ENCODE results near the gene LRRC14B. TPM values are rescaled to one million over a fixed set of nuclear protein-coding genes. Genes with fewer than 3 reads are reported as not detected.
A peak's percentile ranks its signal among the peaks of the same experiment; 100 is the strongest.

LRRC14B gene
- total and polyA plus RNA-seq, 2 experiments from 2014 or later: not detected

GRCh38 chr5:187042-187431, 4.3 kb upstream of the LRRC14B start:
- WGBS, 2 experiments (ENCODE audit: low coverage in 1 of 2, low lambda C conversion rate in 2 of 2, missing lambda C conversion rate in 2 of 2): 79 to 80% methylated on average over 13 of the region's 13 CpGs
- no peaks in the 10 kb centered on the region for H3K36me3 ChIP-seq (ENCODE audit: low read depth)

GRCh38 chr5:187617-188451, 3.5 kb upstream of the LRRC14B start:
- Histone ChIP-seq H3K9me2 (ENCODE audit: insufficient read depth) (no peaks in the 10 kb centered on the region), H3K9ac (0 out of 2 replicates have a peak overlapping the region, but pooled peaks have one; percentile 31), H3K4me2 (ENCODE audit: unreplicated experiment) (peak overlapping the region; percentile 72), H3K36me3 (ENCODE audit: low read depth) (no peaks in the 10 kb centered on the region), H3K27ac (no peak overlapping the region), H3F3A (ENCODE audit: insufficient read depth) (no peaks in the 10 kb centered on the region), H3K79me2 (ENCODE audit: insufficient read depth) (no peaks in the 10 kb centered on the region), H2AFZ (peak overlapping the region; percentile 49; the same call in 1 of the 2 replicates), H3K9me3 (ENCODE audit: low read depth) (no peaks in the 10 kb centered on the region), H3K4me1 (ENCODE audit: insufficient read depth) (peaks cover 4% of the 10 kb centered on the region; the same call in 1 of the 2 replicates), H3K27me3 (replicated peaks; ENCODE audit: insufficient read depth) (no peaks in the 10 kb centered on the region; the same call in 1 of the 2 replicates), H3K4me3 (peak overlapping the region; percentile 33; the same call in 1 of the 2 replicates), H4K20me1 (ENCODE audit: insufficient read depth) (no peaks in the 10 kb centered on the region)
- DNase-seq: peak; percentile 21
- in situ Hi-C loops (cut with MboI): no loop called here
- no peak for TF ChIP-seq EZH2 (IDR thresholded peaks at IDR 0.05; ENCODE audit: insufficient read depth, poor library complexity, severe bottlenecking)
- TF ChIP-seq EZH2phosphoT487 (IDR thresholded peaks at IDR 0.05; ENCODE audit: insufficient read depth, low read depth): no peak
- WGBS, 2 experiments (ENCODE audit: low coverage in 1 of 2, low lambda C conversion rate in 2 of 2, missing lambda C conversion rate in 2 of 2): 49 to 55% methylated on average over 17 to 21 of the region's 21 CpGs

More at GRCh38 chr5:187042-187431, 4.3 kb upstream of the LRRC14B start:
- Histone ChIP-seq H3K9ac (no peak overlapping the region), H3K27ac (no peak overlapping the region), H3F3A (ENCODE audit: insufficient read depth) (no peaks in the 10 kb centered on the region), H2AFZ (no peak overlapping the region), H3K79me2 (ENCODE audit: insufficient read depth) (no peaks in the 10 kb centered on the region), H3K4me3 (no peak overlapping the region), H3K9me2 (ENCODE audit: insufficient read depth) (no peaks in the 10 kb centered on the region), H3K4me2 (ENCODE audit: unreplicated experiment) (no peak overlapping the region), H3K27me3 (replicated peaks; ENCODE audit: insufficient read depth) (no peaks in the 10 kb centered on the region; the same call in 1 of the 2 replicates), H3K4me1 (ENCODE audit: insufficient read depth) (peaks cover 4% of the 10 kb centered on the region; the same call in 1 of the 2 replicates), H4K20me1 (ENCODE audit: insufficient read depth) (no peaks in the 10 kb centered on the region), H3K9me3 (ENCODE audit: low read depth) (no peaks in the 10 kb centered on the region)
- in situ Hi-C loops (cut with MboI): no loop called here
- no peak for TF ChIP-seq EZH2 (IDR thresholded peaks at IDR 0.05; ENCODE audit: insufficient read depth, poor library complexity, severe bottlenecking)
- TF ChIP-seq EZH2phosphoT487 (IDR thresholded peaks at IDR 0.05; ENCODE audit: insufficient read depth, low read depth): no peak
- DNase-seq: no peak

DNA sequence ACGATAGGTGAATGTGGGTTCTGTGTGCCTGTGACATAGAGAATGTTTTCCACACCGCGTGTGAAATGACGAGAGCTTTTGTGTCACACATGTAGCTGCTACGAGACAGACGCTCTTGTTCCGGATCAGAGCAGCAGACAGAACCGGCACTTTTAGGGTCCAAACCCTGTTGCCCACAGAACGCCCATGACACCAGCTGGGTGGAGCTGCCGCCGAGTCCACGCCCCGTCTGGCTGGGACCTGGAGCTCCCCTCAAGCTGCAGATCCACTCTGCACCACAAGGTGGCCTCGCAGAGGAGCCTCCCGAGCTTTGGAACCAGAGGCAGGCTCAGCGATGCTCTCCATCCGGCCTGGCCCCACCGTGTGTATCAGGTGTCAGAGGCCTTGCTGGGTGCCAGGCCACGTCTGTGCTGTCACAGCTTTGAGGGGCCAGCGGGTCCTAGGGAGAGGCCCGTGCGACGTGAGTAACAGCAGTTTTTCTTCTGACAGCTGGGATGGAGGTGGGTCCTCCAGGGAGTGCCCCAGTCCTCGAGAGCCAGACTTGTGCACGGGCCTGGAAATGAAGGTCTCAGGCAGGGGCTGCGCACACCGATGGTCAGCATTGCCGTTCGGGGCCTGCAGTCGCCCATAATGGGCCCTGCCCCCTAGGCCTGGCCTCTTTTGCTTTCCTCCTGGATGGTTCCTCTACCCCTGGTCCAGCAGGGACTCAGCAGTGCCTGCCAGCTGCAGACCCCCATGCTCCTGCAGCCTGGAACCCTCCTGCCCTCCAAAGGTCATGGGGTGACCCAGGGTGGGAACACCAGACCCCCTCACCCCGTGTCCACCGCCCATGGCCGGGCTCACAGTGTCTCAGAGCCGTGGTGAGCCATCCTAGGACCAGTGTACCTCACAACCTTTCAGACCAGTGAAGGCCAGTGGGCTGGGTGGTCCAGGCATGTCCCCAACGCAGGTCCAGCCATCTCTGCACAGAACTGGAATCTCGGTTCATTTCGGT, 2.5 kb upstream of the LRRC14B start:
- Histone ChIP-seq H3F3A (ENCODE audit: insufficient read depth) (no peaks in the 10 kb centered on the region), H3K79me2 (ENCODE audit: insufficient read depth) (no peaks in the 10 kb centered on the region), H3K9me2 (ENCODE audit: insufficient read depth) (no peaks in the 10 kb centered on the region), H3K4me3 (peak overlapping the region; percentile 33; the same call in 1 of the 2 replicates), H3K9me3 (ENCODE audit: low read depth) (no peaks in the 10 kb centered on the region), H3K4me1 (ENCODE audit: insufficient read depth) (peaks cover 4% of the 10 kb centered on the region; the same call in 1 of the 2 replicates), H4K20me1 (ENCODE audit: insufficient read depth) (no peaks in the 10 kb centered on the region), H3K27ac (no peak overlapping the region), H3K36me3 (ENCODE audit: low read depth) (no peaks in the 10 kb centered on the region), H3K27me3 (replicated peaks; ENCODE audit: insufficient read depth) (no peaks in the 10 kb centered on the region; the same call in 1 of the 2 replicates), H3K9ac (0 out of 2 replicates have a peak overlapping the region, but pooled peaks have one; percentile 31), H3K4me2 (ENCODE audit: unreplicated experiment) (peak overlapping the region; percentile 72), H2AFZ (peak overlapping the region; percentile 49; the same call in 1 of the 2 replicates)
- WGBS, 2 experiments (ENCODE audit: low coverage in 1 of 2, low lambda C conversion rate in 2 of 2, missing lambda C conversion rate in 2 of 2): 27 to 29% methylated on average over 35 to 37 of the region's 37 CpGs
- no peak for TF ChIP-seq EZH2 (IDR thresholded peaks at IDR 0.05; ENCODE audit: insufficient read depth, poor library complexity, severe bottlenecking)
- TF ChIP-seq EZH2phosphoT487 (IDR thresholded peaks at IDR 0.05; ENCODE audit: insufficient read depth, low read depth): no peak
- in situ Hi-C loops (cut with MboI): no loop called here
- DNase-seq: peak; percentile 91

DNA sequence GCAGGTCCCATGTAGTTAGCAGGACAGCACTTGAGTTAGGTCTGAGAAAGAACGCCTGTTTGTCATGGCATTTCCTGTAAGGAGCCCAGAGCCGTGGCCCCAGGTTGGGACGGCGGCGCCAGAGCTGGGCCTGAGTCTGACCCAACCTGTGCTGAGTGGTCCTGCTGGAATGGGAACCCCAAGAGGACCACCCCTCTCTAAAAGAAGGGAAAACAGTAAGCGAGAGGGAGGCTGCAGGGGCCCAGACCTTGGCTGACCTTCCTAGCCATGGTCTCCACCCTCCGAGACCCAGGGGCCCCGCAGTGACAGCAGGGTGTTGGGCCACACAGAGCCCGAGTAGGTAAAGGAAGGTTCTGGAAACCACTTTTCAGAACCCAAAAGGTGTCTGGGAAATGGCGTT, 1.8 kb upstream of the LRRC14B start:
- DNase-seq: no peak
- Histone ChIP-seq H3K27ac (no peak overlapping the region), H3K4me2 (ENCODE audit: unreplicated experiment) (no peak overlapping the region), H3K4me1 (ENCODE audit: insufficient read depth) (peaks cover 3% of the 10 kb centered on the region; the same call in 1 of the 2 replicates), H3K36me3 (ENCODE audit: low read depth) (no peaks in the 10 kb centered on the region), H3K9me2 (ENCODE audit: insufficient read depth) (no peaks in the 10 kb centered on the region), H3K9me3 (ENCODE audit: low read depth) (no peaks in the 10 kb centered on the region), H3K27me3 (replicated peaks; ENCODE audit: insufficient read depth) (no peaks in the 10 kb centered on the region; the same call in 1 of the 2 replicates), H4K20me1 (ENCODE audit: insufficient read depth) (no peaks in the 10 kb centered on the region), H3K4me3 (no peak overlapping the region), H3F3A (ENCODE audit: insufficient read depth) (no peaks in the 10 kb centered on the region), H3K79me2 (ENCODE audit: insufficient read depth) (no peaks in the 10 kb centered on the region), H3K9ac (no peak overlapping the region), H2AFZ (no peak overlapping the region)
- TF ChIP-seq EZH2phosphoT487 (IDR thresholded peaks at IDR 0.05; ENCODE audit: insufficient read depth, low read depth) (no peak), EZH2 (IDR thresholded peaks at IDR 0.05; ENCODE audit: insufficient read depth, poor library complexity, severe bottlenecking) (no peak)
- in situ Hi-C loops (cut with MboI): no loop called here
- 82 to 87% methylated on average over 9 to 10 of the region's 10 CpGs for WGBS, 2 experiments (ENCODE audit: low coverage in 1 of 2, low lambda C conversion rate in 2 of 2, missing lambda C conversion rate in 2 of 2)
